HCT116 (cell line): ENCODE data around the gene IL36A. TPM values are rescaled to one million over a fixed set of nuclear protein-coding genes. Genes with fewer than 3 reads are reported as not detected.

Experiments
- ATAC-seq: fragments of 200-7000 bp; cut with Tn5 transposase; 2 replicates; pipeline ENCODE4 v1.9.1; 2020; ENCODE audit warnings: mild to moderate bottlenecking, moderate library complexity
- BruUV-seq: library from RNA; stranded (reverse); fragments of 400-500 nt; replicated peaks from 2 replicates; lab custom pipeline; 2021; lab: Mats Ljungman, UMichigan
- CTCF ChIA-PET: fragments of 300-600 bp; sonication (Branson Sonifier 250); formaldehyde crosslinking; loops from one replicate; lab custom pipeline; 2021; ENCODE audit warnings: antibody characterized with exemption; lab: Charles Lee
- POLR2A ChIA-PET: fragments of 300-600, 350-600 bp; sonication (Branson Sonifier 250); formaldehyde crosslinking; loops from one replicate; lab custom pipeline; 2021; ENCODE audit warnings: antibody characterized with exemption; lab: Charles Lee
- RAD21 ChIA-PET, 2 experiments: fragments of 300-600 bp; sonication (Branson Sonifier 250); formaldehyde crosslinking; loops; one replicate each; lab custom pipeline; 2023; ENCODE audit warnings: low total read pairs in 2 of 2; ENCODE audit not compliant: uncharacterized antibody in 2 of 2, unreplicated experiment in 2 of 2, low non-redundant PET in 1 of 2; lab: Charles Lee
- DNase-seq: peaks from one replicate; pipeline ENCODE4 v3.0.0-alpha.2; 2010; ENCODE audit warnings: low read depth, low spot score
- H2AFZ ChIP-seq: fragments of 200-600 bp; shearing (Covaris generic), sonication (generic); 2 replicates; pipeline ENCODE4 v1.6.1; 2017; ENCODE audit warnings: low read depth, mixed run types, mixed read lengths, antibody characterized with exemption, low read length; ENCODE audit not compliant: poor library complexity, severe bottlenecking
- H3K27ac ChIP-seq: 2 replicates; pipeline ENCODE4 v1.5.1; 2012; ENCODE audit warnings: low read depth, low read length
- H3K27me3 ChIP-seq: fragments of 200-600 bp; sonication (generic); 2 replicates; pipeline ENCODE4 v1.6.1; 2016; ENCODE audit warnings: mixed run types, low read length, mixed read lengths; ENCODE audit not compliant: insufficient read depth
- H3K36me3 ChIP-seq, 2 experiments: fragments of 200-500 bp in 1 of 2; fragments of 200-600 bp in 1 of 2; sonication (Bioruptor generic) in 1 of 2; sonication (generic) in 1 of 2; 2 replicates each; pipeline versions ENCODE4 v1.5.1 to v1.6.1; 2014 to 2016; ENCODE audit warnings: low read length in 2 of 2, inconsistent platforms in 1 of 2, mixed read lengths in 1 of 2, mixed run types in 1 of 2; ENCODE audit not compliant: insufficient read depth in 2 of 2, control insufficient read depth in 1 of 2
- H3K4me1 ChIP-seq, 2 experiments: fragments of 200-600 bp in 1 of 2; sonication (generic) in 1 of 2; 2 replicates each; pipeline versions ENCODE4 v1.5.1 to v1.6.1; 2012 to 2017; ENCODE audit warnings: low read length in 2 of 2, inconsistent platforms in 1 of 2, mild to moderate bottlenecking in 1 of 2, mixed read lengths in 1 of 2, mixed run types in 1 of 2, moderate library complexity in 1 of 2; ENCODE audit not compliant: insufficient read depth in 2 of 2, control insufficient read depth in 1 of 2
- H3K4me2 ChIP-seq: fragments of 200-600 bp; sonication (generic); 2 replicates; pipeline ENCODE4 v1.6.1; 2017; ENCODE audit warnings: mixed run types, low read length, mixed read lengths
- H3K4me3 ChIP-seq, 2 experiments: fragments of 200-600 bp in 1 of 2; sonication (generic) in 1 of 2; replicated peaks in 1 of 2; 2 replicates each; pipeline ENCODE4 v1.5.1; 2011 to 2016; ENCODE audit warnings: low read length in 2 of 2, control low read depth in 1 of 2, low read depth in 1 of 2, mild to moderate bottlenecking in 1 of 2, mixed read lengths in 1 of 2, mixed run types in 1 of 2
- H3K79me2 ChIP-seq: fragments of 200-600 bp; sonication (generic); 2 replicates; pipeline ENCODE4 v1.6.1; 2017; ENCODE audit warnings: mild to moderate bottlenecking, mixed run types, low read length, moderate library complexity, mixed read lengths; ENCODE audit not compliant: insufficient read depth
- H3K9ac ChIP-seq: fragments of 200-600 bp; sonication (generic); 2 replicates; pipeline ENCODE4 v1.6.1; 2016; ENCODE audit warnings: low read length, mixed read lengths
- H3K9me2 ChIP-seq: fragments of 200-600 bp; sonication (generic), shearing (Covaris generic); 2 replicates; pipeline ENCODE4 v1.6.1; 2017; ENCODE audit warnings: mixed run types, mild to moderate bottlenecking, moderate library complexity; ENCODE audit not compliant: insufficient read depth
- H3K9me3 ChIP-seq, 2 experiments: fragments of 200-500 bp in 1 of 2; fragments of 200-600 bp in 1 of 2; sonication (Bioruptor generic) in 1 of 2; sonication (generic) in 1 of 2; 2 replicates each; pipeline ENCODE4 v1.6.1; 2014 to 2017; ENCODE audit warnings: low read length in 2 of 2, mixed read lengths in 2 of 2, inconsistent platforms in 1 of 2, low read depth in 1 of 2, mild to moderate bottlenecking in 1 of 2, mixed run types in 1 of 2, moderate library complexity in 1 of 2; ENCODE audit not compliant: control insufficient read depth in 1 of 2, insufficient read depth in 1 of 2
- H4K20me1 ChIP-seq: fragments of 200-600 bp; sonication (generic), shearing (Covaris generic); 2 replicates; pipeline ENCODE4 v1.6.1; 2017; ENCODE audit warnings: mixed run types, mild to moderate bottlenecking, moderate library complexity; ENCODE audit not compliant: insufficient read depth
- ATF3 ChIP-seq: IDR thresholded peaks from 2 replicates; pipeline ENCODE4 v1.6.1; 2012
- CBX3 ChIP-seq: IDR thresholded peaks from 2 replicates; pipeline ENCODE4 v1.6.1; 2012; ENCODE audit warnings: low read depth
- CTCF ChIP-seq, 3 experiments: fragments of 200-600 bp in 1 of 3; sonication (generic) in 1 of 3; IDR thresholded peaks in 2 of 3; conservative IDR thresholded peaks in 1 of 3; 2 replicates each; pipeline ENCODE4 v1.5.1; 2012 to 2017; ENCODE audit warnings: low read depth in 2 of 3, low read length in 2 of 3, antibody characterized with exemption in 1 of 3, borderline replicate concordance in 1 of 3, control low read depth in 1 of 3, mild to moderate bottlenecking in 1 of 3, mixed read lengths in 1 of 3, mixed run types in 1 of 3, moderate library complexity in 1 of 3; ENCODE audit not compliant: insufficient read depth in 1 of 3
- ELF1 ChIP-seq: IDR thresholded peaks from 2 replicates; pipeline ENCODE4 v1.6.1; 2012; ENCODE audit warnings: low read depth, borderline replicate concordance
- EZH2phosphoT487 ChIP-seq: fragments of 200-600 bp; IDR thresholded peaks from 2 replicates; pipeline ENCODE4 v1.6.1; 2018; ENCODE audit warnings: antibody characterized with exemption, borderline replicate concordance
- JUND ChIP-seq: IDR thresholded peaks from 2 replicates; pipeline ENCODE4 v1.6.1; 2012
- MAX ChIP-seq: IDR thresholded peaks from 2 replicates; pipeline ENCODE4 v1.6.1; 2012
- POLR2AphosphoS5 ChIP-seq: IDR thresholded peaks from 2 replicates; pipeline ENCODE4 v1.6.1; 2011; ENCODE audit warnings: mild to moderate bottlenecking, low read depth, low read length, moderate library complexity
- RAD21 ChIP-seq: IDR thresholded peaks from 2 replicates; pipeline ENCODE4 v1.6.1; 2012; ENCODE audit warnings: low read depth, mild to moderate bottlenecking
- SRF ChIP-seq: IDR thresholded peaks from 2 replicates; pipeline ENCODE4 v1.6.1; 2012; ENCODE audit warnings: low read depth
- TCF7L2 ChIP-seq: IDR thresholded peaks from 2 replicates; pipeline ENCODE4 v1.7.0; 2011; ENCODE audit warnings: borderline replicate concordance, inconsistent platforms; ENCODE audit not compliant: insufficient read depth, insufficient read length; ENCODE audit errors: extremely low read depth
- ZBTB33 ChIP-seq: IDR thresholded peaks from 2 replicates; pipeline ENCODE4 v1.6.1; 2011; ENCODE audit warnings: mild to moderate bottlenecking, low read length, moderate library complexity; ENCODE audit not compliant: insufficient replicate concordance; ENCODE audit errors: extremely low read depth
- ZNF274 ChIP-seq: fragments of 200-500 bp; sonication (Bioruptor generic); IDR thresholded peaks from 2 replicates; pipeline ENCODE4 v1.6.1; 2014; ENCODE audit warnings: mild to moderate bottlenecking, low read depth, low read length, inconsistent platforms
- intact Hi-C: fragments of 100-400 bp; cut with micrococcal nuclease; formaldehyde crosslinking; loops from 2 replicates; pipeline ENCODE4 v1.10.0; 2022
- total RNA-seq: library from RNA; stranded (reverse); gene quantifications from one replicate; pipeline ENCODE4 v1.2.1, GENCODE V29; 2021; ENCODE audit not compliant: unreplicated experiment

The IL36A gene
- total RNA-seq, 1 experiment from 2014 or later = not detected

- ChIA-PET CTCF (no interaction called here), POLR2A (no interaction called here), RAD21 (no interaction called here)
- no TSS peak for BruUV-seq
- Histone ChIP-seq H3K27me3 (no peaks in the 10 kb centered on the region), H3K9me2 (no peaks in the 10 kb centered on the region), H3K9ac (no peak overlapping the region), H3K9me3 (no peaks in the 10 kb centered on the region), H2AFZ (no peak overlapping the region), H3K4me1 (no peaks in the 10 kb centered on the region), H3K27ac (no peak overlapping the region), H3K4me2 (no peak overlapping the region), H3K79me2 (no peaks in the 10 kb centered on the region), H3K36me3 (no peaks in the 10 kb centered on the region), H4K20me1 (no peaks in the 10 kb centered on the region), H3K4me3 (no peak overlapping the region)
- no peak for TF ChIP-seq ZNF274
- TF ChIP-seq CBX3 = no peak
- no peak for TF ChIP-seq EZH2phosphoT487
- no peak for TF ChIP-seq JUND
- no peak for TF ChIP-seq TCF7L2
- TF ChIP-seq POLR2AphosphoS5 = no peak
- TF ChIP-seq RAD21 = no peak
- no peak for TF ChIP-seq ELF1
- TF ChIP-seq SRF = no peak
- no peak for TF ChIP-seq CTCF (IDR thresholded peaks at IDR 0.05 in 2 of 3, conservative IDR thresholded peaks at IDR 0.05 in 1 of 3; ENCODE audit: borderline replicate concordance in 1 of 3, insufficient read depth in 1 of 3, low read depth in 2 of 3, low read length in 2 of 3)
- ATAC-seq (no peak), DNase-seq (no peak)
- intact Hi-C loops = no loop called here
Measured at GRCh38 chr2:113010088-113010487, 4.8 kb downstream of the IL36A start.

- BruUV-seq = no TSS peak
- intact Hi-C loops = no loop called here
- ChIA-PET POLR2A (no interaction called here), CTCF (no interaction called here), RAD21 (no interaction called here)
- Histone ChIP-seq H3K9me2 (no peaks in the 10 kb centered on the region), H2AFZ (no peak overlapping the region), H3K4me3 (no peak overlapping the region), H4K20me1 (no peaks in the 10 kb centered on the region), H3K4me1 (no peaks in the 10 kb centered on the region), H3K4me2 (no peak overlapping the region), H3K27ac (no peak overlapping the region), H3K9me3 (no peaks in the 10 kb centered on the region), H3K36me3 (no peaks in the 10 kb centered on the region), H3K27me3 (no peaks in the 10 kb centered on the region), H3K9ac (no peak overlapping the region), H3K79me2 (no peaks in the 10 kb centered on the region)
- ATAC-seq = no peak
- DNase-seq = no peak
- TF ChIP-seq MAX (no peak), RAD21 (no peak), ZBTB33 (no peak), JUND (no peak), CTCF (IDR thresholded peaks at IDR 0.05 in 2 of 3, conservative IDR thresholded peaks at IDR 0.05 in 1 of 3; ENCODE audit: borderline replicate concordance in 1 of 3, insufficient read depth in 1 of 3, low read depth in 2 of 3, low read length in 2 of 3) (no peak), SRF (no peak), ATF3 (no peak), EZH2phosphoT487 (no peak)
Measured at GRCh38 chr2:113011108-113011507, 5.8 kb downstream of the IL36A start.
